Smooth muscle cell (in vitro differentiated cells): ENCODE data around the gene QRICH2. TPM values are rescaled to one million over a fixed set of nuclear protein-coding genes. Genes with fewer than 3 reads are reported as not detected.

ENCODE experiments used
- DNase-seq: peaks from one replicate; lab custom pipeline; 2025; ENCODE audit not compliant: unreplicated experiment; lab: John Stamatoyannopoulos, UW
- H2AFZ ChIP-seq: fragments of 200-600 bp; sonication (generic); 2 replicates; pipeline ENCODE4 v1.6.0; 2016; ENCODE audit warnings: antibody characterized with exemption, low read depth, mild to moderate bottlenecking
- H3F3A ChIP-seq: fragments of 200-600 bp; sonication (generic); 2 replicates; pipeline ENCODE4 v1.6.0; 2017; ENCODE audit warnings: antibody characterized with exemption, low read depth
- H3K27ac ChIP-seq: fragments of 200-600 bp; sonication (generic); 2 replicates; pipeline ENCODE4 v1.5.1; 2016; ENCODE audit warnings: low read depth, mild to moderate bottlenecking
- H3K27me3 ChIP-seq: fragments of 200-600 bp; sonication (generic); 2 replicates; pipeline ENCODE4 v1.6.1; 2016; ENCODE audit warnings: low read depth, mild to moderate bottlenecking
- H3K36me3 ChIP-seq: fragments of 200-600 bp; sonication (generic); 2 replicates; pipeline ENCODE4 v1.5.1; 2016; ENCODE audit warnings: low read depth
- H3K4me1 ChIP-seq: fragments of 200-600 bp; sonication (generic); 2 replicates; pipeline ENCODE4 v1.5.1; 2016; ENCODE audit warnings: low read depth
- H3K4me2 ChIP-seq: fragments of 200-600 bp; sonication (generic); 2 replicates; pipeline ENCODE4 v1.6.0; 2016; ENCODE audit warnings: mild to moderate bottlenecking
- H3K4me3 ChIP-seq: fragments of 200-600 bp; sonication (generic); 2 replicates; pipeline ENCODE4 v1.5.1; 2016; ENCODE audit warnings: mild to moderate bottlenecking
- H3K79me2 ChIP-seq: fragments of 200-600 bp; sonication (generic); 2 replicates; pipeline ENCODE4 v1.6.0; 2016; ENCODE audit warnings: low read depth, mild to moderate bottlenecking
- H3K9ac ChIP-seq: fragments of 200-600 bp; sonication (generic); 2 replicates; pipeline ENCODE4 v1.6.0; 2016; ENCODE audit warnings: low read depth
- H3K9me3 ChIP-seq: fragments of 200-600 bp; sonication (generic); replicated peaks from 2 replicates; pipeline ENCODE4 v1.5.1; 2016; ENCODE audit warnings: low read depth
- H4K20me1 ChIP-seq: fragments of 200-600 bp; sonication (generic); 2 replicates; pipeline ENCODE4 v1.6.0; 2016; ENCODE audit warnings: low read depth
- CTCF ChIP-seq: fragments of 200-600 bp; sonication (generic); IDR thresholded peaks from 2 replicates; pipeline ENCODE4 v1.5.1; 2017; ENCODE audit warnings: borderline replicate concordance, mild to moderate bottlenecking, antibody characterized with exemption; ENCODE audit not compliant: insufficient read depth, poor library complexity, severe bottlenecking
- WGBS: methylation state at CpG from one replicate; pipeline ENCODE4 v1.1.7; 2016; ENCODE audit warnings: low lambda C conversion rate; 5-methylcytosine and 5-hydroxymethylcytosine counted together
- polyA plus RNA-seq: library from polyadenylated mRNA; unstranded; fragments of >200 nt; fragmentation: Nextera tagmentation; extraction: Ambion mirVana; gene quantifications from 2 replicates; pipeline ENCODE4 v1.2.1, GENCODE V29; 2016
- total RNA-seq: library from RNA; depleted of rRNA; stranded (reverse); fragments of >200 nt; gene quantifications from 2 replicates; pipeline ENCODE4 v1.2.3, GENCODE V29; 2014

Gene QRICH2
- total and polyA plus RNA-seq, 2 experiments from 2014 or later, result 1.2 to 1.5 TPM

DNA sequence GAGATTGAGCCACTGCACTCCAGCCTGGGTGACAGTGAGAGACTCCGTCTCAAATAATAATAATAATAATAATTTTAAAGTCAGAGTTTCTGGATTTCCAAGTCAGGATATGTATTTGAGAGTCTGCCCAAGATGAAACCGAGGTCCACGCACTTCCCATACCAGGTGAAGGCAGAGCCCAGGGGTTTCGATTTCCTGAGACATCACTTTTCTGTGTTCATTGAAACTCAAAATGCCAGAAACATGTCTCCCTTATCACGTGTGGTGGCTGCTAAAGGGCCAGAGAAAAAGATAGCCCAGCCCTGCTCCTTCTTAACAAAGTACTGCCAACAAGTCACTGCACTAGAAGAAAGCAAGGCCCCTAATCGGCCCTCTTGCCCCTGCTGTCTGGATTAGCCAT lies 57.9 kb downstream of the QRICH2 start:
- H3K36me3 ChIP-seq, result no peaks in the 10 kb centered on the region
- H3K9me3 ChIP-seq, result no peaks in the 10 kb centered on the region
- H4K20me1 ChIP-seq, result no peaks in the 10 kb centered on the region
- H3F3A ChIP-seq, result peaks cover 4% of the 10 kb centered on the region
- 90% methylated on average over 6 of the region's 6 CpGs for WGBS
- H3K4me3 ChIP-seq, result no peak overlapping the region
- H3K27me3 ChIP-seq, result no peaks in the 10 kb centered on the region
- DNase-seq, result no peak
- no peaks in the 10 kb centered on the region for H3K4me1 ChIP-seq
- TF ChIP-seq CTCF, result no peak
- no peak overlapping the region for H3K4me2 ChIP-seq
- no peak overlapping the region for H2AFZ ChIP-seq
- no peak overlapping the region for H3K27ac ChIP-seq
- no peak overlapping the region for H3K9ac ChIP-seq
- H3K79me2 ChIP-seq, result no peaks in the 10 kb centered on the region

GRCh38 chr17:76248013-76248782 lies 59.9 kb downstream of the QRICH2 start:
- Histone ChIP-seq H3F3A (peaks cover 2% of the 10 kb centered on the region), H4K20me1 (no peaks in the 10 kb centered on the region), H3K79me2 (no peaks in the 10 kb centered on the region), H2AFZ (no peak overlapping the region), H3K9ac (no peak overlapping the region), H3K36me3 (no peaks in the 10 kb centered on the region), H3K4me1 (no peaks in the 10 kb centered on the region), H3K27me3 (peaks cover 7% of the 10 kb centered on the region), H3K9me3 (no peaks in the 10 kb centered on the region), H3K4me3 (no peak overlapping the region), H3K4me2 (no peak overlapping the region), H3K27ac (no peak overlapping the region)
- DNase-seq, result no peak
- 87% methylated on average over 11 of the region's 11 CpGs for WGBS
- no peak for TF ChIP-seq CTCF

DNA sequence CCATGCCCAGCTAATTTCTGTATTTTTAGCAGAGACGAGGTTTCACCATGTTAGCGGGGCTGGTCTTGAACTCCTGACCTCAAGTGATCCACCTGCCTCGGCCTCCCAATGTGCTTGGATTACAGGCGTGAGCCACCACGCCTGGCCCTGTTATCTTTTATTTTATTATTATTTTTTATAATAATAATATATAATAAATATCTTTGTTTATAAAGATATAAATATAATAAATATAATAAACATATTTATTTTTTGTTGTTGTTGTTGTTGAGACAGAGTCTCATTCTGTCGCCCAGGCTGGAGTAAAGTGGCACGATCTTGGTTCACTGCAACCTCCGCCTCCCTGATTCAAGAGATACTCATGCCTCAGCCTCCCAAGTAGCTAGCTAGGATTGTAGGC lies 60.8 kb downstream of the QRICH2 start:
- no peak for DNase-seq
- no peaks in the 10 kb centered on the region for H3K4me1 ChIP-seq
- H3K9me3 ChIP-seq, result no peaks in the 10 kb centered on the region
- peaks cover 16% of the 10 kb centered on the region for H3K27me3 ChIP-seq
- no peak overlapping the region for H2AFZ ChIP-seq
- TF ChIP-seq CTCF, result no peak
- H3F3A ChIP-seq, result no peaks in the 10 kb centered on the region
- no peaks in the 10 kb centered on the region for H3K36me3 ChIP-seq
- no peaks in the 10 kb centered on the region for H4K20me1 ChIP-seq
- H3K27ac ChIP-seq, result no peak overlapping the region
- 92% methylated on average over 8 of the region's 8 CpGs for WGBS
- no peak overlapping the region for H3K9ac ChIP-seq
- no peaks in the 10 kb centered on the region for H3K79me2 ChIP-seq
- no peak overlapping the region for H3K4me3 ChIP-seq
- H3K4me2 ChIP-seq, result no peak overlapping the region
